HFFc6 (cell line): Measurements from ENCODE around the gene NUP133. TPM values are rescaled to one million over a fixed set of nuclear protein-coding genes. Genes with fewer than 3 reads are reported as not detected.
A peak's percentile ranks its signal among the peaks of the same experiment; 100 is the strongest.

ENCODE experiments used
- DNase-seq: peaks from one replicate; pipeline ENCODE4 v3.0.0-alpha.2; 2018
- H3K27ac Mint-ChIP-seq: 2 replicates; pipeline ENCODE4 v1.8.0; 2020; ENCODE audit warnings: mild to moderate bottlenecking, mixed read lengths
- H3K27me3 Mint-ChIP-seq: 2 replicates; pipeline ENCODE4 v1.8.0; 2021; ENCODE audit warnings: mild to moderate bottlenecking, moderate library complexity, mixed read lengths; ENCODE audit not compliant: insufficient read depth
- H3K36me3 Mint-ChIP-seq: 2 replicates; pipeline ENCODE4 v1.8.0; 2021; ENCODE audit warnings: low read depth, mixed read lengths
- H3K4me1 Mint-ChIP-seq: 2 replicates; pipeline ENCODE4 v1.8.0; 2020; ENCODE audit warnings: low read depth, mixed read lengths
- H3K4me3 Mint-ChIP-seq: 2 replicates; pipeline ENCODE4 v1.8.0; 2020; ENCODE audit warnings: mild to moderate bottlenecking, moderate library complexity, mixed read lengths
- H3K9me3 Mint-ChIP-seq: 2 replicates; pipeline ENCODE4 v1.8.0; 2020; ENCODE audit warnings: mild to moderate bottlenecking, mixed read lengths
- CTCF ChIP-seq: fragments of 200-600 bp; sonication (generic); IDR thresholded peaks from 2 replicates; pipeline ENCODE4 v1.5.0; 2021; ENCODE audit warnings: antibody characterized with exemption, mild to moderate bottlenecking
- total RNA-seq, 6 experiments: library from RNA; stranded (reverse); fragmentation: NEBNext Ultra II Directional; extraction: Animal tissue kit (Norgen Biotek cat#: 25700); gene quantifications; 2 replicates in 1 of 6; 3 replicates in 5 of 6; pipeline ENCODE4 v1.2.3, GENCODE V29; 2021

The NUP133 gene
- total RNA-seq, 6 experiments from 2014 or later = 34.3 to 42.8 (median 36.0) TPM

DNA sequence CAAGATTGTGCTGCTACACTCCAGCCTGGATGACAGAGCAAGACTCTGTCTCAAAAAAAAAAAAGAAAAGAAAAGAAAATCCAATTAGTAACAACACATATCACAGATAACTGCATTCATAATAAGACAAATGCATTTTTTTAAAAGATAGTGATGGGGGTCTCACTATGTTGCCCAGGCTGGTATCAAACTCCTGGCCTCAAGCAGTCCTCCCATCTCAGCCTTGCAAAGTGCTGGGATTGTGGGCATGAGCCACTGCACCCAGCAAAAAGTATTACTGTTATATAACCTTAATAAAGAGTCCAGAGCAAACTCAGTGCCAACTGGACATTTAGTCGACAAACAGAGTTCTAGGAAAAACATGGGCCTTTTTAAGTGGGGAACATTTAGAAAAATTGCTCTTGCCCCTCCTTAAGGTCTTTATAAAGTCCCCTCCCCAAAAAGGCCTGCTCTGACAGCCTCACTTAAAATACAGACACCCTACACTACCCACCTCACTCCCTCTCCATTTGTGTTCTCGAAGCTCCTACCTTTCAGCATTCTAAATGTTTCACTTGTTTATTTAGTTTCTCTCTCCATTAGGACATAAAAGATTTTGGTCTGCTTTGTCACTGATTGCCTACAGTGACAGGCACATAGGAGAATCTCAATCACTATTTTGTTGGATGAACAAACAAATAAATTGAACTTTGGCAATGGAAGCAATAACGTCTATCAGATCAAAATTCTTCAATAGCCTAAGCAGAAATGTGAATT is 42.8 kb upstream of the NUP133 start:
- Mint-ChIP-seq H3K27me3 (no peaks in the 10 kb centered on the region), H3K9me3 (no peaks in the 10 kb centered on the region), H3K4me1 (peaks cover 19% of the 10 kb centered on the region), H3K4me3 (no peak overlapping the region), H3K36me3 (no peaks in the 10 kb centered on the region), H3K27ac (peak overlapping the region; percentile 12; the same call in 1 of the 2 replicates)
- no peak for DNase-seq
- no peak for TF ChIP-seq CTCF

DNA sequence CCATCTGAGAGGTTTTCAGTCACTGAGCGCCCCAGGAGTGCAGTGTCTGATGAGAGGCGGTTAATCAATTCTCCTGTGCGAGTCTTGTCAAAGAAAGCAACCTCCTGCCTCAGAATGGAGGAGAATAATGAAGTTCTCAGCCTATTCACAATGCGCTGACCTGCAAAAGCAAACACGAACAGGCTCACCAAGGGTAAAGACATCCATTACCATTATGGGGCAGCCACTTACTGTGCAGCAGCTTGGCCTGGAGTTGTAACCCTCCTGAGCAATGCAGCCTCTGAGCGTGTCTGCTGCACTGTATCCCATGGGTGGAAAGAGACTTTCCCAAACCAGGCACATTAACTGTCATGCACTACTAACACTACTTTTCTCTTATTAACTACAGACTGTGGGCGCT is 39.4 kb upstream of the NUP133 start:
- Mint-ChIP-seq H3K27ac (no peak overlapping the region), H3K4me3 (no peak overlapping the region), H3K9me3 (no peaks in the 10 kb centered on the region), H3K36me3 (peaks cover 21% of the 10 kb centered on the region), H3K27me3 (no peaks in the 10 kb centered on the region), H3K4me1 (no peaks in the 10 kb centered on the region)
- no peak for TF ChIP-seq CTCF
- DNase-seq = no peak

DNA sequence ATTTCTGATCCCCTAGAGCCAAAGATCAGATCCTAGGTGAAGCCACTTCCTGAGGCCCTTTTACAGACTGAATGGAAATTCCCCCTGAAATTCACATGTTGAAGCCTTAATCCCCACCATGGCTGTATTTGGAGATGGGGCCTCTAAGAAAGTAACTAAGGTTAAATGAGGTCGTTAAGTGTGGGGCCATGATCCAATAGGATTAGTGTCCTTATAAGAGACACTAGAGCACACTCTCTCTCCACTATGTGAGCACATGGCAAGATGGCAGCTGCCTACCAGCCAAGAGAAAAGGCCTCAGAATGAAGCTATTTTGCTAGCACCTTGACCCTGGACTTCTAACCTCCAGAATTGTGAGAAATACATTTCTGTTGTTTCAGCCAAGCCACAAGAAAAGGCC is 36.4 kb upstream of the NUP133 start:
- DNase-seq = no peak
- TF ChIP-seq CTCF = no peak
- Mint-ChIP-seq H3K4me1 (no peaks in the 10 kb centered on the region), H3K4me3 (no peak overlapping the region), H3K27me3 (no peaks in the 10 kb centered on the region), H3K9me3 (no peaks in the 10 kb centered on the region), H3K27ac (no peak overlapping the region), H3K36me3 (peaks cover 21% of the 10 kb centered on the region)

DNA sequence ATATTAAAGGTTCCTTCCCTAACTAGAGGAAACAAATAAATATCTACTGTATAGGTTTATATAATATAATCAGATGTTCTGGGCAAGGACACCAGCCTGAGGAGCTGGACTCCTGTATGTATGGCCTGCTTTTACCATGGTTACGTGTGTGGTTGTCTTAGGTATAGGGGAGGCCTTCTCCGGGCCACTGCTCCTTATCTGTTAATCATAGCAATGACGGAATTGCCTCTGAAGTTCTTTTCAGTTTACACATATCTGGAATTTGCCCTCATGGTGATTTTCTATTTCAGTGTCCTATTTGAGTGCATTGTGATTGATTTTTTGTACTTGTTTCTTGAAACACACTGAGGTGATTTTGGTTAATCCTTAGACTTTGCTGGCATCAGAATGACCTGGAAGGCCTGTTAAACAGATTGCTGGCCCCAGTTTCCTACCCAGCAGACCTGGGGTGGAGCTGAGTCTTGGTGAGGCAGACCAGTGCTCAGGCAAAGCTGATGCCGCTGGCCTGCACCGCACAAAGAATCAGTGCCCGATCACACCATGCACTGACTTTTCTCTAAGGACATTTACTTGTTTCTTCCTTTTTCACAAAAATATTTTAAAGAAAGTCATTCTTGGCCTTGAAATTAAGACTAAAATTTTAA is 31.8 kb upstream of the NUP133 start:
- Mint-ChIP-seq H3K27me3 (no peaks in the 10 kb centered on the region), H3K27ac (no peak overlapping the region), H3K4me1 (no peaks in the 10 kb centered on the region; the same call in 1 of the 2 replicates), H3K36me3 (peaks cover 36% of the 10 kb centered on the region), H3K9me3 (no peaks in the 10 kb centered on the region), H3K4me3 (no peak overlapping the region)
- TF ChIP-seq CTCF = no peak
- no peak for DNase-seq

DNA sequence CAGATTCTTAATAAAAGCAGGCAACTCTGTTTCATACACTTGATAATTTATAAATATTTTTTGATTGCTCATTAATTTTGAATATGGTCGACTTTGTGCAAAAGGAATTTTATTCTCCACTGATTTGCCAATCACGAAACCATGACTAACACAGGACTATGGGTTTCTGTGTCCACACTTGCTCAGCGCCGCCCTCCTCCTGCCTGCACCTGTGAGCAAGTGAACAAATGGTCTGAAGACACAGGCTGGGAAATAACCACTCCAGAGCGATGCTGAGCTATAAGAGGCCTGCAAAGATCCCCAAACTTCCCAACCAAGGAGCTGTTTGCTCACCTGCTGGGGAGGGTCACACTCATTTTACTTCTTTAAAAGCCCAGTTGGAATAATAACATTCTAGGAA is 30.8 kb upstream of the NUP133 start:
- Mint-ChIP-seq H3K36me3 (peaks cover 33% of the 10 kb centered on the region), H3K4me3 (no peak overlapping the region), H3K27ac (no peak overlapping the region), H3K27me3 (no peaks in the 10 kb centered on the region), H3K9me3 (no peaks in the 10 kb centered on the region), H3K4me1 (no peaks in the 10 kb centered on the region; the same call in 1 of the 2 replicates)
- DNase-seq = no peak
- TF ChIP-seq CTCF = no peak
